Measurements from ENCODE around the gene SP1. TPM values are rescaled to one million over a fixed set of nuclear protein-coding genes. Genes with fewer than 3 reads are reported as not detected.

SP1 gene
- total and polyA plus RNA-seq, 8 donors, result 69.5 to 82.0 (median 78.0) TPM

GRCh38 chr12:53464685-53465418 is 84.9 kb downstream of the SP1 start:
- intact Hi-C loops (cut with DNase I), result no loop called here
- Histone ChIP-seq H3K4me1 (peaks cover 0 to 15% of the 10 kb centered on the region in 2 donors), H3K36me3 (peaks cover 7 to 100% of the 10 kb centered on the region in 2 donors), H3K9me3 (no peaks in the 10 kb centered on the region), H3K27me3 (no peaks in the 10 kb centered on the region), H3K4me3 (no peak overlapping the region), H3K27ac (no peak overlapping the region)
- no peak for DNase-seq
- TF ChIP-seq CTCF (IDR thresholded peaks at IDR 0.05), result no peak
- ATAC-seq, result no peak

- Histone ChIP-seq H3K27ac (no peak overlapping the region), H3K36me3 (peaks cover 7 to 100% of the 10 kb centered on the region in 2 donors), H3K9me3 (no peaks in the 10 kb centered on the region), H3K27me3 (no peaks in the 10 kb centered on the region), H3K4me1 (peaks cover 0 to 15% of the 10 kb centered on the region in 2 donors), H3K4me3 (no peak overlapping the region)
- intact Hi-C loops (cut with DNase I), result no loop called here
- TF ChIP-seq CTCF (IDR thresholded peaks at IDR 0.05), result no peak
- no peak for DNase-seq
- ATAC-seq, result no peak
These were observed 85.7 kb downstream of the SP1 start for GRCh38 chr12:53465679-53466078.

Other genes with a start within 250 kb of the SP1 start
- 10 to 100 TPM; 34.6 to 39.2 TPM for gene ZNF740, start 199.5 kb upstream of the SP1 start, total RNA-seq
- 10 to 100 TPM; 59.2 to 67.4 (median 65.2) TPM for gene ZNF740, start 199.5 kb upstream of the SP1 start, polyA plus RNA-seq (ENCODE audit: insufficient read length in 6 of 6)
- gene CSAD, start 199.3 kb upstream of the SP1 start, total RNA-seq, result 10 to 100 TPM; 33.1 to 36.3 TPM
- gene CSAD, start 199.3 kb upstream of the SP1 start, polyA plus RNA-seq (ENCODE audit: insufficient read length in 6 of 6), result 100 to 1,000 TPM in 2 of 6 donors, 10 to 100 TPM in 4; 71.5 to 109 (median 97.0) TPM
- 10 to 100 TPM in 1 of 2 donors, 1 to 10 TPM in 1; 3.8 to 10.9 TPM for gene ITGB7, start 172.9 kb upstream of the SP1 start, total RNA-seq
- 1 to 10 TPM; 1.1 to 2.8 (median 1.7) TPM for gene ITGB7, start 172.9 kb upstream of the SP1 start, polyA plus RNA-seq (ENCODE audit: insufficient read length in 6 of 6)
- 10 to 100 TPM; 38.2 to 38.6 TPM for gene RARG, start 148.0 kb upstream of the SP1 start, total RNA-seq
- gene RARG, start 148.0 kb upstream of the SP1 start, polyA plus RNA-seq (ENCODE audit: insufficient read length in 6 of 6), result 10 to 100 TPM; 43.1 to 62.5 (median 47.7) TPM
- gene ESPL1, start 111.9 kb upstream of the SP1 start, total RNA-seq, result 1 to 10 TPM; 2.8 to 4.1 TPM
- gene ESPL1, start 111.9 kb upstream of the SP1 start, polyA plus RNA-seq (ENCODE audit: insufficient read length in 6 of 6), result 10 to 100 TPM in 5 of 6 donors, 1 to 10 TPM in 1; 8.6 to 21.7 (median 12.9) TPM
- gene PFDN5, start 84.6 kb upstream of the SP1 start, total RNA-seq, result 100 to 1,000 TPM; 321 to 370 TPM
- gene PFDN5, start 84.6 kb upstream of the SP1 start, polyA plus RNA-seq (ENCODE audit: insufficient read length in 6 of 6), result 100 to 1,000 TPM; 651 to 800 (median 738) TPM
- 10 to 100 TPM; 27.7 to 45.2 TPM for gene MYG1, start 80.5 kb upstream of the SP1 start, total RNA-seq
- 10 to 100 TPM; 40.2 to 51.0 (median 48.5) TPM for gene MYG1, start 80.5 kb upstream of the SP1 start, polyA plus RNA-seq (ENCODE audit: insufficient read length in 6 of 6)
- 10 to 100 TPM; 44.0 to 51.2 TPM for gene AAAS, start 58.6 kb upstream of the SP1 start, total RNA-seq
- 10 to 100 TPM; 71.8 to 87.9 (median 79.6) TPM for gene AAAS, start 58.6 kb upstream of the SP1 start, polyA plus RNA-seq (ENCODE audit: insufficient read length in 6 of 6)
- under 1 TPM in 1 of 2 donors, not detected in 1; 0.64 TPM for gene SP7, start 43.8 kb upstream of the SP1 start, total RNA-seq
- under 1 TPM; 0.11 to 0.31 (median 0.15) TPM for gene SP7, start 43.8 kb upstream of the SP1 start, polyA plus RNA-seq (ENCODE audit: insufficient read length in 6 of 6)
- gene AMHR2, start 43.7 kb downstream of the SP1 start, total RNA-seq, result under 1 TPM in 1 of 2 donors, not detected in 1; 0.18 TPM
- gene AMHR2, start 43.7 kb downstream of the SP1 start, polyA plus RNA-seq (ENCODE audit: insufficient read length in 6 of 6), result 1 to 10 TPM; 1.7 to 3.7 (median 3.4) TPM
- 100 to 1,000 TPM; 146 to 155 TPM for gene PRR13, start 61.6 kb downstream of the SP1 start, total RNA-seq
- 100 to 1,000 TPM in 4 of 6 donors, 10 to 100 TPM in 2; 82.7 to 123 (median 107) TPM for gene PRR13, start 61.6 kb downstream of the SP1 start, polyA plus RNA-seq (ENCODE audit: insufficient read length in 6 of 6)
- 100 to 1,000 TPM; 634 to 679 TPM for gene PCBP2, start 71.9 kb downstream of the SP1 start, total RNA-seq
- gene PCBP2, start 71.9 kb downstream of the SP1 start, polyA plus RNA-seq (ENCODE audit: insufficient read length in 6 of 6), result 1,000 to 10,000 TPM in 5 of 6 donors, 100 to 1,000 TPM in 1; 986 to 1,132 (median 1,062) TPM
- gene MAP3K12, start 119.3 kb downstream of the SP1 start, total RNA-seq, result 10 to 100 TPM; 19.9 to 24.2 TPM
- 10 to 100 TPM; 28.7 to 38.0 (median 32.2) TPM for gene MAP3K12, start 119.3 kb downstream of the SP1 start, polyA plus RNA-seq (ENCODE audit: insufficient read length in 6 of 6)
- 10 to 100 TPM; 35.6 to 39.9 TPM for gene TARBP2, start 121.1 kb downstream of the SP1 start, total RNA-seq
- 10 to 100 TPM; 43.5 to 58.6 (median 50.1) TPM for gene TARBP2, start 121.1 kb downstream of the SP1 start, polyA plus RNA-seq (ENCODE audit: insufficient read length in 6 of 6)
- not detected for gene NPFF, start 127.3 kb downstream of the SP1 start, total RNA-seq
- gene NPFF, start 127.3 kb downstream of the SP1 start, polyA plus RNA-seq (ENCODE audit: insufficient read length in 6 of 6), result 1 to 10 TPM in 2 of 6 donors, under 1 TPM in 3, not detected in 1; 0.65 to 1.1 (median 0.94) TPM
- gene ATF7, start 246.2 kb downstream of the SP1 start, total RNA-seq, result 10 to 100 TPM; 48.7 to 58.5 TPM
- gene ATF7, start 246.2 kb downstream of the SP1 start, polyA plus RNA-seq (ENCODE audit: insufficient read length in 6 of 6), result 10 to 100 TPM; 61.4 to 72.5 (median 66.4) TPM